Measurements from ENCODE around the gene NPAS2. TPM values are rescaled to one million over a fixed set of nuclear protein-coding genes. Genes with fewer than 3 reads are reported as not detected.

NPAS2 gene
- total and polyA plus RNA-seq, 2 donors (not counting 1 experiment from before 2014, with no cell fraction given) = 3.6 to 4.9 TPM

DNA sequence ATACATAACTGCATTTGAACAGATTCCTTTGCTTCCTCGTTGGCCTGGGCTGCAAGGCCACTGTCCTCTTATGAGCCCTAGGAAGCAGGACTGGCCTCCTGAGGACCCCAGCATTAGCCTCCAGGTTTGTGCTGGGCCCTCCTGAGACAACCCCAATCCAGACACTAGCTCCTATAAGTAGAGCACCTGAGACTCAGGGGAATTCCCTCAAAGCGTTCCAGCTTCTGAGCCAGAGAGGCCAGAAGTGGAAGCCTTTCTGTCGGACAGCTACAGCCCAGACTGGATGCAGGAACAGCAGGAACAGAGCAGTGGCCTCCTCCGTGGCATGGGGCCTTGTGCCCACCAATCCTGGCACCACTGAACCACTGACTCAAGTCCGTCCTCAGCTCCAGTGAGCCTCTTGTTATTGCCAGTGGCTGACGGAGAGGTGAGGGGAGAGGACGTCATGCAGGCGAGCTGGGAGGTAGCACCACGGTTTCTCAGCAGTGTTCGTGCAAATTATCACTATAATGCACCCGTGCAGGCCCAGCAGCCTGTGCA is 67.2 kb downstream of the NPAS2 start:
- Histone ChIP-seq H3K36me3 (ENCODE audit: control insufficient read depth, insufficient read depth, low read length) (no peaks in the 10 kb centered on the region), H3K27me3 (ENCODE audit: control insufficient read depth, insufficient read depth, low read length) (no peaks in the 10 kb centered on the region), H4K20me1 (ENCODE audit: control insufficient read depth, extremely low read depth, insufficient read depth, low read length) (no peaks in the 10 kb centered on the region), H3K27ac (ENCODE audit: insufficient read depth, low read length) (no peak overlapping the region), H2AFZ (ENCODE audit: low read length) (no peak overlapping the region), H3K4me2 (ENCODE audit: extremely low read depth, insufficient read depth, low read length) (no peak overlapping the region), H3K79me2 (ENCODE audit: control insufficient read depth, insufficient read depth, low read length) (no peaks in the 10 kb centered on the region), H3K9me3 (ENCODE audit: control insufficient read depth, insufficient read depth, low read depth, low read length) (no peaks in the 10 kb centered on the region), H3K9ac (ENCODE audit: insufficient read depth, low read length) (no peak overlapping the region), H3K4me3 (replicated peaks in 1 of 4; ENCODE audit: control extremely low read depth in 1 of 4, insufficient read depth in 1 of 4, low read depth in 3 of 4, low read length in 4 of 4) (no peak overlapping the region), H3K4me1 (ENCODE audit: control insufficient read depth, extremely low read depth, insufficient read depth, low read length) (peaks cover 7% of the 10 kb centered on the region)
- DNase-seq (ENCODE audit: low read depth in 2 of 2) = no peak
- TF ChIP-seq EZH2 (IDR thresholded peaks at IDR 0.05; ENCODE audit: low read length, missing control alignments) = no peak
- TF ChIP-seq, protein P1, sequence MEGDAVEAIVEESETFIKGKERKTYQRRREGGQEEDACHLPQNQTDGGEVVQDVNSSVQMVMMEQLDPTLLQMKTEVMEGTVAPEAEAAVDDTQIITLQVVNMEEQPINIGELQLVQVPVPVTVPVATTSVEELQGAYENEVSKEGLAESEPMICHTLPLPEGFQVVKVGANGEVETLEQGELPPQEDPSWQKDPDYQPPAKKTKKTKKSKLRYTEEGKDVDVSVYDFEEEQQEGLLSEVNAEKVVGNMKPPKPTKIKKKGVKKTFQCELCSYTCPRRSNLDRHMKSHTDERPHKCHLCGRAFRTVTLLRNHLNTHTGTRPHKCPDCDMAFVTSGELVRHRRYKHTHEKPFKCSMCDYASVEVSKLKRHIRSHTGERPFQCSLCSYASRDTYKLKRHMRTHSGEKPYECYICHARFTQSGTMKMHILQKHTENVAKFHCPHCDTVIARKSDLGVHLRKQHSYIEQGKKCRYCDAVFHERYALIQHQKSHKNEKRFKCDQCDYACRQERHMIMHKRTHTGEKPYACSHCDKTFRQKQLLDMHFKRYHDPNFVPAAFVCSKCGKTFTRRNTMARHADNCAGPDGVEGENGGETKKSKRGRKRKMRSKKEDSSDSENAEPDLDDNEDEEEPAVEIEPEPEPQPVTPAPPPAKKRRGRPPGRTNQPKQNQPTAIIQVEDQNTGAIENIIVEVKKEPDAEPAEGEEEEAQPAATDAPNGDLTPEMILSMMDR (conservative IDR thresholded peaks at IDR 0.05 in 1 of 2, IDR thresholded peaks at IDR 0.05 in 1 of 2; ENCODE audit: low read depth in 1 of 2, low read length in 2 of 2) = no peak

DNA sequence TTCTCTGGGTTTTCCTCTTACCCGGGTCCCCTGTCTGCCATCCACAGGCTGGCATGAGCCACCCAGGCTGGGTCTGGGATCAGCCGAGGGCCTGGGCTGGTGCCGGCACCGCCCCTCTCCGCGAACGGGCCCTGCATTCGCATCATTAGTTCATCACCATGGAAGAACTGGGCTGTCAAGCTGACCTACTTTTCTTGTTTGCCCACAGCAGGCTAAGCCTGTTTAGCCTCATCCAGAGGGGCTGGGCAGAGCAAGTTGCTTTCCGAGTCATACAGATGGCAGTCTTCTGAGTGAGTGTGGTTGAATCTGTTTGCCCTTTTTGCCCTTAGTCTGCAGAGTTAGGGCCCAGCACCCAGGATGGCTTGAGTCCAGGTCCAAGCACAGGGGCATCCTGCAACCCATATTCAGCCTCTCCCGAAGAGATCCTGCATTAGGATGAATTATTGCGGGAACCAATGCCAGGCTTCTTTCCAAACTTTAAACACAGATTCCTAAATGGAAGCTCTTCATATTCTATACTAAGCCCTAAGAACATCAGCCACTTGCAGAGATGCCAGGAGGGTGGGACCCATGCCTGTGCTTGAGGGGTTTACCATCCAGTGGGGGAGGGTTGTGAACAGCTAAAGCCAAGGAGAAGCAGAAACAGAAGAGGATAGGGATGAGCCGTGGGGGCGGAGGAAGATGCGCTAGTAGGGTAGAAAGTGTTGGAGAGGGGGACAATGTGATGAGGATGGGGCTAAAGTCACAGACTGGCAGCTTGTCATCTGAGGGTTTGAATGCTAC is 68.0 kb downstream of the NPAS2 start:
- Histone ChIP-seq H3K4me2 (ENCODE audit: extremely low read depth, insufficient read depth, low read length) (no peak overlapping the region), H3K4me1 (ENCODE audit: control insufficient read depth, extremely low read depth, insufficient read depth, low read length) (peaks cover 7% of the 10 kb centered on the region), H3K79me2 (ENCODE audit: control insufficient read depth, insufficient read depth, low read length) (no peaks in the 10 kb centered on the region), H3K27me3 (ENCODE audit: control insufficient read depth, insufficient read depth, low read length) (no peaks in the 10 kb centered on the region), H3K9me3 (ENCODE audit: control insufficient read depth, insufficient read depth, low read depth, low read length) (no peaks in the 10 kb centered on the region), H3K4me3 (replicated peaks in 1 of 4; ENCODE audit: control extremely low read depth in 1 of 4, insufficient read depth in 1 of 4, low read depth in 3 of 4, low read length in 4 of 4) (no peak overlapping the region), H2AFZ (ENCODE audit: low read length) (no peak overlapping the region), H4K20me1 (ENCODE audit: control insufficient read depth, extremely low read depth, insufficient read depth, low read length) (no peaks in the 10 kb centered on the region), H3K27ac (ENCODE audit: insufficient read depth, low read length) (no peak overlapping the region), H3K36me3 (ENCODE audit: control insufficient read depth, insufficient read depth, low read length) (no peaks in the 10 kb centered on the region), H3K9ac (ENCODE audit: insufficient read depth, low read length) (no peak overlapping the region)
- DNase-seq (ENCODE audit: low read depth in 2 of 2) = peak in 1 of 2 donors; percentile 63
- TF ChIP-seq EZH2 (IDR thresholded peaks at IDR 0.05; ENCODE audit: low read length, missing control alignments) = no peak
- TF ChIP-seq, protein P1 (conservative IDR thresholded peaks at IDR 0.05 in 1 of 2, IDR thresholded peaks at IDR 0.05 in 1 of 2; ENCODE audit: low read depth in 1 of 2, low read length in 2 of 2) = no peak

DNA sequence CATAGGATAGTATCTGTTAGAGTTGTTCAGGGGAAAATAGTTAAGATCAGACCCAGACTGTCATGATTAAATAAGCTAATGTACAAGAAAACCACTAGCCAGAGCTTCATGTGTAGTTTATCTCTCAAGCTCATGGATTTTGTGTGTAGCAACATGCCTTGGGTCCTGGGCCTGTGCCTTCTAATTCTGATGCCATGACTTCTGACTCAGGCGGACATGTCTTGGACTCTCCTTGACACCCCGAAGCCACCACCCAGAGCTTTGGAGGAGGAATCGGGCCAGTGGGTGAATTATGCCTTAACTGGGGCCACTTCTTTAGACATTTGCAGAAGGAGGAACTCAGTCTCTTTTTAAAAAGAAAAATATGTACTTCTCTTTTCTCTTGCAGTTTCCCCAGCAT is 68.7 kb downstream of the NPAS2 start:
- Histone ChIP-seq H4K20me1 (ENCODE audit: control insufficient read depth, extremely low read depth, insufficient read depth, low read length) (no peaks in the 10 kb centered on the region), H3K9ac (ENCODE audit: insufficient read depth, low read length) (no peak overlapping the region), H3K4me2 (ENCODE audit: extremely low read depth, insufficient read depth, low read length) (no peak overlapping the region), H3K9me3 (ENCODE audit: control insufficient read depth, insufficient read depth, low read depth, low read length) (no peaks in the 10 kb centered on the region), H3K27me3 (ENCODE audit: control insufficient read depth, insufficient read depth, low read length) (no peaks in the 10 kb centered on the region), H3K79me2 (ENCODE audit: control insufficient read depth, insufficient read depth, low read length) (no peaks in the 10 kb centered on the region), H3K36me3 (ENCODE audit: control insufficient read depth, insufficient read depth, low read length) (no peaks in the 10 kb centered on the region), H3K27ac (ENCODE audit: insufficient read depth, low read length) (no peak overlapping the region), H3K4me3 (replicated peaks in 1 of 4; ENCODE audit: control extremely low read depth in 1 of 4, insufficient read depth in 1 of 4, low read depth in 3 of 4, low read length in 4 of 4) (no peak overlapping the region), H3K4me1 (ENCODE audit: control insufficient read depth, extremely low read depth, insufficient read depth, low read length) (peaks cover 4% of the 10 kb centered on the region), H2AFZ (ENCODE audit: low read length) (no peak overlapping the region)
- no peak for DNase-seq (ENCODE audit: low read depth in 2 of 2)
- TF ChIP-seq, protein P1 (conservative IDR thresholded peaks at IDR 0.05 in 1 of 2, IDR thresholded peaks at IDR 0.05 in 1 of 2; ENCODE audit: low read depth in 1 of 2, low read length in 2 of 2) = no peak
- no peak for TF ChIP-seq EZH2 (IDR thresholded peaks at IDR 0.05; ENCODE audit: low read length, missing control alignments)
